Fibroblast of villous mesenchyme (primary cell): ENCODE results near the gene PRKCH. TPM values are rescaled to one million over a fixed set of nuclear protein-coding genes. Genes with fewer than 3 reads are reported as not detected.

Experiments used
- DNase-seq: peaks from one replicate; pipeline ENCODE4 v3.0.0-alpha.2; 2010; ENCODE audit warnings: low read depth
- H3K4me3 ChIP-seq: 2 replicates; pipeline ENCODE4 v1.5.1; 2011; ENCODE audit warnings: low read depth, mild to moderate bottlenecking, low read length
- total RNA-seq: library from RNA; depleted of rRNA; stranded (reverse); fragments of >200 nt; gene quantifications from 2 replicates; pipeline ENCODE4 v1.2.3, GENCODE V29; 2012
- TF ChIP-seq, protein P1 (sequence below): IDR thresholded peaks from 2 replicates; pipeline ENCODE4 v1.5.1; 2012; ENCODE audit warnings: low read depth, mild to moderate bottlenecking, low read length; ENCODE audit not compliant: insufficient read depth

Gene PRKCH
- total RNA-seq, 1 donor, result 2.6 TPM

GRCh38 chr14:61585598-61586543 lies 264.5 kb downstream of the PRKCH start:
- TF ChIP-seq, protein P1, sequence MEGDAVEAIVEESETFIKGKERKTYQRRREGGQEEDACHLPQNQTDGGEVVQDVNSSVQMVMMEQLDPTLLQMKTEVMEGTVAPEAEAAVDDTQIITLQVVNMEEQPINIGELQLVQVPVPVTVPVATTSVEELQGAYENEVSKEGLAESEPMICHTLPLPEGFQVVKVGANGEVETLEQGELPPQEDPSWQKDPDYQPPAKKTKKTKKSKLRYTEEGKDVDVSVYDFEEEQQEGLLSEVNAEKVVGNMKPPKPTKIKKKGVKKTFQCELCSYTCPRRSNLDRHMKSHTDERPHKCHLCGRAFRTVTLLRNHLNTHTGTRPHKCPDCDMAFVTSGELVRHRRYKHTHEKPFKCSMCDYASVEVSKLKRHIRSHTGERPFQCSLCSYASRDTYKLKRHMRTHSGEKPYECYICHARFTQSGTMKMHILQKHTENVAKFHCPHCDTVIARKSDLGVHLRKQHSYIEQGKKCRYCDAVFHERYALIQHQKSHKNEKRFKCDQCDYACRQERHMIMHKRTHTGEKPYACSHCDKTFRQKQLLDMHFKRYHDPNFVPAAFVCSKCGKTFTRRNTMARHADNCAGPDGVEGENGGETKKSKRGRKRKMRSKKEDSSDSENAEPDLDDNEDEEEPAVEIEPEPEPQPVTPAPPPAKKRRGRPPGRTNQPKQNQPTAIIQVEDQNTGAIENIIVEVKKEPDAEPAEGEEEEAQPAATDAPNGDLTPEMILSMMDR, result no peak
- DNase-seq, result peak; percentile 82

DNA sequence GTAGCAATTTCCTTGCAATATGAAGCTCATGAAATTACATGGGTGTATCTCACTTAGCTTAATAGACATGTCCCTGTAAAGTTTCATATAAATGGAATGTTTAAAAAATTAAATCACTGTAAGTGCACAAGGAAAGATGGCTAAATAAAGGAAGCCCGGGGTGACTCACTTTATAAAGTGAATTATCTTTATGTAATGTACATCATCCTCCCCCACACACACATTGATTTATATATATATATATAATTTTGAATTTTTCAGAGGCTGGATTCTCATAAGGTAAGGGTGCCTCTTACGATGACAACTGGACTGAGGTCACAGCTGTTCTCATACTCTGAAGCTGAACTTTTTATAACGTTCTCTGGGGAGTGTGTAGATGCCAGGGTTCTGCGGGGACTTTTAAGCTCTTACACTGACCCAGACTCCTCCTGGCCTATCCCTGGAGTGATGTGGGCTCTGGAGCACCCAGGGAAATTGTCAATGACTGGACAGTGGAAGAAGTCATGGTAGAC lies 265.2 kb downstream of the PRKCH start:
- H3K4me3 ChIP-seq, result no peak overlapping the region
- DNase-seq, result no peak

More at GRCh38 chr14:61585598-61586543, 264.5 kb downstream of the PRKCH start:
- no peak overlapping the region for H3K4me3 ChIP-seq

GRCh38 chr14:61587081-61587713 lies 265.8 kb downstream of the PRKCH start:
- no peak overlapping the region for H3K4me3 ChIP-seq
- TF ChIP-seq, protein P1, result no peak
- DNase-seq, result no peak

More for the DNA sequence above, 265.2 kb downstream of the PRKCH start:
- TF ChIP-seq, protein P1, result no peak

GRCh38 chr14:61588419-61588901 lies 267.1 kb downstream of the PRKCH start:
- TF ChIP-seq, protein P1, result no peak
- no peak overlapping the region for H3K4me3 ChIP-seq
- DNase-seq, result no peak

GRCh38 chr14:61589691-61590581 lies 268.6 kb downstream of the PRKCH start:
- DNase-seq, result no peak
- TF ChIP-seq, protein P1, result no peak
- H3K4me3 ChIP-seq, result no peak overlapping the region

DNA sequence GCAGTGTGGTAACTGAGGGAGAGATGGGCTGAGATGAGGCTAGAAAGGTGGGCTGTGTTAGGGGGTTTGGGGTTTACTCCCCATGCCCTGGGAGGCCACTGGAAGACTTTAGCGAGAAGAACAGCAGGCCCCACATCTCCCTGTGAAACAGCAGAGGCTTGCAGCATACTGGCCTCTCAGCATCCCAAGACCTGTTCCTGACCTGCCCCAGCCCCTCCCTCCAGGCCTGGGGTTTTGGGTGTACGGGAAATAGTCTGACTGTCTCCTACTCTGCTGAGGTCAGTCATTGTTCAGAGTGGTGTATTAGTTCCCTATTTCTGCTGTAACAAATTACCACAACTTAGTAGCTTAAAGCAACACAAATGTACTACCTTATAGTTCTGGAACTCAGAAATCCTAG lies 270.5 kb downstream of the PRKCH start:
- DNase-seq, result no peak
- TF ChIP-seq, protein P1, result no peak
- no peak overlapping the region for H3K4me3 ChIP-seq
